Stimulated activated CD4-positive, alpha-beta T cell treated with anti-CD3 and anti-CD28 coated beads, Interleukin-4, amount 100 ng/mL, for 24 hours (primary cell): ENCODE data around the gene PACSIN3.

ENCODE experiments used
- DNase-seq: peaks from one replicate; pipeline ENCODE4 v3.0.0-alpha.2; 2020

PACSIN3 gene

GRCh38 chr11:47175746-47176327 lies 10.4 kb downstream of the PACSIN3 start:
- no peak for DNase-seq

DNA sequence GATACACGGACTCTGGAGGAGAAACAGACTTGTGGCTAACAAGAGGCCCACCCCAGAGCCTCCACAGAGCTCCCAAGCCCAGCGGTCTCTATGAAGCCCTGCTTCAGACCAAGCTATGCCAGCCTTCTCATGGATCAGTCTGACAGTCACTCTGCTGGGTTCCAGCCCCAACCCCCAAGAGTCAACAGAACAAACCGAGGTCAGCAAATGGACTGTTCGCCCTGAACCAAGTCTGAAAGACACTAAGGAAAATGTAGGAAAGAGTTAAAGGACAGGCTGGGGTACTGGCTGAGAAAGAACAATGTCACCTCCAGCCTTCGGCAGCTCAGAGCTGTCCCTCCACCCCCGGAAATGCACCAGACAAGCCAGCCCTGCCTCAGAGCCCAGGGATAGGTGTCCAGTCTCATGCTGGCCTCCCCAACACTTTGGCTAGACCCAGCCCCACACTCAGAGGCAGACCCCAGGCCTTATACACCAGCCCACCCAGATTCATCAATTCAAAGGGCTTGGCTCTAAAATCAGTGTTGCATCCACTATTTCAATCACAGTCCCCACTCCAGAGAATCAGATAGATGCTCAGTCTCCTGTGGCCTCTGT lies 13.4 kb downstream of the PACSIN3 start:
- DNase-seq: no peak

- no peak for DNase-seq
Observed at GRCh38 chr11:47171856-47172255, 14.4 kb downstream of the PACSIN3 start.

DNA sequence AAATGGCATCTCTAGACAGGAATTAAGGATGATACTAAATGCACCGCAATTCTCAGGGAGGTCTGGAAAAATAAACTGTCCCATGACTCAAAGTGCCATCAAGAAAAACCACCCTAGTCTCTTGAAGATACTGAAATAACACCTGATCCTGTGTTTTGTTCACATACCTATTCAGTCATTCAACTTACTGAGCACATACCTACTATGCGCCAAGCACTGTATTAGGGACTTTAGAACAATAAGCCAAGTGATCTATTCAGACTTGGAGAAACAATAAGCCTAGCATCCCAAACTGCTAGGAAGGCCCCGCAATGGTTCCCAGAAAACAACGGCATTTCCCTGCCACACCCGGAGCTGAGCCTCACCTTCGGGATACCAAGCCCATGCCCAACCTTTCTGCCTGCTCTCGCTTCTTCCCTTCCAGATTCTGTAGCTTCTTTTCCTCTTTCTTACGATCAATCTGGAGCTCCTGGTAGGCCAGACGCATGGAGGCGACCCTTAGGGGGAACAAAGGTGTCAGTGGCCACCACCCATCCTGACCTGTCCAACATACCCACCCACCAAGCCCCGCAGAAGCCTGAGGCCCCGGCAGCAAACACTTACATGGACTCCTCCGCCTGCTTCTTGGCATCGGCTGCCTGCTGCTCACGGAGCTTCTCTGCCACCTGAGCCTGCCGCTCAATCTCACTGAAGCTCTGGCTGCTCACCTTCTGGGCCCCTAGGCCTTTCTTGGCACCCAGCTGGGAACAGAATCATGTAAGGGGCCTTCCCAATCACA lies 15.0 kb downstream of the PACSIN3 start:
- DNase-seq: no peak

GRCh38 chr11:47166368-47166767 lies 19.9 kb downstream of the PACSIN3 start:
- DNase-seq: no peak

GRCh38 chr11:47165253-47165840 lies 20.9 kb downstream of the PACSIN3 start:
- DNase-seq: no peak

DNA sequence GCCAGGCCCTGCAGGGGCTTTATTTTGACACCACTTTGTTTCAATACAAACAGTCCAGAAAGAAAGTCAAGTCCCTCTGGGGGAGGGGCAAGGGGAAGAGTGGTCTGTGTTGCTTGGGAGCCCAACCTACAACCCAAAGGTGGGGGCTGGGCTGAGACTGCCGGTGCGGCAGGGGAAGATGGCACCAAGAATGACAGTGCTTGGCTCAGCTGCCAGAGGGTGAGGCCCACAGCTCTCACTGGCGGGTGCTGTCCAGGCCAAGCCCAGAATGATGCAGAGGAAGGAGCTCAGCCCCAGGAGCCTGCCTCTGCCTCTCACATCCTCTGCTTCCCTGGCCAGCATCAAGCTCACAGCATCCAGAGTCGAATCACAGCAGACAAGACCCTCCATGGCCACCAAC lies 21.9 kb downstream of the PACSIN3 start:
- DNase-seq: no peak

DNA sequence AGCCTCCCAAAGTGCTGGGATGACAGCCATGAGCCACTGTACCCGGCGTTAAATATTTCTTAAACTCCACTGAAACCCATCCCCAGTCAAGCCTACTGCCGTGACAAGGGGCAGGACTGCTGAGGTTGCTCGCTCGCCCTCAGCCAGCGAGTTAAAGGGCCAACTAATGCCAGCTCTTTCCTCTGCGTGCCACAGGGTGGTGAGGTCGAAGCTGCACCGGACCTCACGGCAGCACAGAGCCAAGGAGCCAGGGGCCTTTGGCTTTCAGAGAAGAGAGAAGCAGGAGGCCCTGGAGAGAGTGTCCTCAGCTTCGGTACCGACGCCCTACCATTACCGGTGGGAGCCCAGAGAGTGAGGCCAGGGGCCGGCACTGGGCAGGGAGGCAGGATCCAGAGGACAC lies 22.3 kb downstream of the PACSIN3 start:
- no peak for DNase-seq

DNA sequence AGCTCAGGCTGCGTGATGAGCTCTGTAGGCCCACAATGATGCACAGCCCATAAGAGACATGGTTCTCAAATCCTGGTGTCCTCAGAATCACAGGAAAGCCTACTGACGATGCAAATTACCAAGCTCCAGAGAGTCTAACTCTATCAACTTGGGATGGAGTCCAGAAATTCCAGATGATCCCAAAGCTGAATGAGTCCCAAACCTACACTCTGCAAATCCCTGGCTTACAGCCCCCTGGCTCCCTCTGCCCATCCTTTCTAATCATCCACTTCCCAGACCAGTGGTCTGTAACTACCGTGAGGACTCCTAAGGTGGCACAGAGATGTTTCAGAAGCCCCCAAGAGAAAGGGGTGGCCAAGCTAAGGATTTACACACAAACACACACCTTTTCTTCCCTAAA lies 23.0 kb downstream of the PACSIN3 start:
- no peak for DNase-seq

DNA sequence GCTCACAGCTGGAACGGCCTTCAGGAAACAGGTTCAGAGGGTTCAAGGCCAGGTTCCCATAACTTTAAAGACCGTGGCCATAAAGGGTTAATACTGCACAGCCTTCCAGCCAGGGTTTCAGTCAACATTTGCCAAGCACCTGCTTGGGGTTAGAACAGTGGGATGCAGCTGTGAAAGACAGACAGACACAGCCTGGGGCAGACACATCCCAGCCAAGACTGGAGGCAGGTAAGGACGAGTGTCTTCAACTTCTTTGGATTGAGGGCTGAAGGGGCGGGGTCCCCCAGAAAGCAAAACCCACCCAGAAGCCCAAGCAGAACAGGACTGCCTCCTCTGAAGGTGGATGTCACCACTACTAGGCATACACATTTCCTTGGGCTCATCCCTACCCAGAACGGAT lies 23.8 kb downstream of the PACSIN3 start:
- no peak for DNase-seq

- no peak for DNase-seq
Observed at GRCh38 chr11:47161890-47162289, 24.3 kb downstream of the PACSIN3 start.

DNA sequence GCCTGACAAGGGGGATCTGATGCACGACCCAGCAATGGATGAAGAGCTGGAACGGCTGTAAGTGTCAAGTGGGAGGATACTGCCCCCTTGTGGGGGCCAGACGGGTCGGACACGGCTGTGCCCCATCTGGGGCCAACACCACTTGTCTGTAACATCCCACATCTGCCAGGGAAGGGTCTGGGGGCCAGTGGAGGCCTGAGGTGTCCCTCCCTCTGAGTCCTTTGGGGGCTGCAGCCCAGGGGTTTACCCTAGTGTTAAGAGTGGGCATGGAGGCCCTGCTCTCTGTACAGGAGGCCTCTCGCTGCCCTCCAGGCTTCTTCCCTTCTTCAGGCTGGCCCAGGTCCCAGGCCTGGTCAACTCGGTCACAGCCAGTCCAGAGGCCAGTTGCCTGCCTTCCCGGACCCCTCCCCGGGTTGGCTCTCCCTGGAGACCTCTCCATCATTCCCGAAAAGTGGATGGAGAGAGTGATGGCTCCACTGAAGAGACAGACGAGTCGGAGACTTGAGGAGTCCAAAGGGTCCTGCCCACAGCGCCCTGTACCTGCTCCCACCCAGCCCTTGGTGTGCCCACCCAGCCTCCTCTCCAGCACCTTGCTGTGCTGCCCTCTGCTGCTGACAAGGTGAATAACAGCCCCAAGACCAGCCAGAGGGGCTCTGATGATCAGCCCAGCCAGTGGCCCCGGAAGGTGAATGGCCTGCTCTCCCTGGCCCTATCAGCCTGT lies 24.9 kb downstream of the PACSIN3 start:
- DNase-seq: peak; percentile 62

DNA sequence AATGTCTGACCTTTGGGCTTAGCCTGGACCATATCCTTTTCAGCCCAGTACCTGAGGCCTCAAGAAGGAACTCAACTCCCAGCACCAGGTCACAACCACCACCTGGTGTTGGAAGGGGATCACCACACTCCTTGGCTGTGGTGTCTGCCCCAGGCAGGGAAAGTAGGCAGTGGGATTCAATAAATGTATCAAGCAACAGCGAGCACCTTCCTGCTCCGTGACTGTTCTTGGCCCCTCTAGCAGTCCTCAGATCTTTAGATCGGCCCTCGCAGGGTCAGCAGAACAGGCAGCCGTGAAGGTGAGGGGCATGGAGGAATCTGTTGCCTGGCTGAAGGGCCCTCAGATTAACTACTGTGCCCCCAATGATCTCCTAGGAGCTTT lies 25.5 kb downstream of the PACSIN3 start:
- no peak for DNase-seq

DNA sequence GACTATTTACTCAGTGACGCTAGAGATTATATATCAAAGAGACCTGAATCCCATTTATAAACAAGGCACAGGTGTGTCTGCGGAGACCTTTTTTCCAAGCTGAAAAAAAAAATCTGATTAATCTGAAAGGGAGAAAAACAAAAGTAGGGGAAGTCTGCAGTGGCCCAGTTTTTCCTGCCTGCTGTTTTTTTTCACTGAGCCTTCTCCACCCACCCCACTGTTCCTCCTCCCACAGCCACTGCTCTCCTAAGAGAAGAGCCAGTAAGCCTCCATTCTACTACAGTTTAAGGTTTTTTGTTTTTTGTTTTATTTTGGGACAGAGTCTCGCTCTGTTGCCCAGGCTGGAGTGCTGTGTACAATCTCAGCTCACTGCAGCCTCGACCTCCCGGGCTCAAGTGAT lies 28.0 kb downstream of the PACSIN3 start:
- no peak for DNase-seq

GRCh38 chr11:47157805-47158204 lies 28.4 kb downstream of the PACSIN3 start:
- DNase-seq: no peak

GRCh38 chr11:47156951-47157350 lies 29.3 kb downstream of the PACSIN3 start:
- DNase-seq: no peak

DNA sequence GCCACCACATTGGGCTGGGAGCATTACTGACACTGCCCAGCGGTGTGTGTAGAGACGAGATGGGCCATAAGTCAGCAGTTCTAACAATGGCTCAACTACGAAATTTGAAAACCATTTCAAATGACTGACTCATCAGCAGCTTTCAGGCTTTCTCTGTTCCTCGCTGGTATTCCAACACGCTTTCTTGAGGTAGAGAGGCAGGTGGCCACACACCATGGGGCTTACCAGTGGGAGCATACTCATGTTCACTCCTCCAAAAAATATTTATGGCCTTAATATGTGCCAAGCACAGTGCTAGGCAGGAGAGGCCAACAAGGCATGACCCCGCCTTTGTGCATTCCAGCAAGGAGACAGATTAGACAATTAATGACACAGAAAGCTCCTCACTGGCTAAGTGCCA lies 29.9 kb downstream of the PACSIN3 start:
- no peak for DNase-seq

DNA sequence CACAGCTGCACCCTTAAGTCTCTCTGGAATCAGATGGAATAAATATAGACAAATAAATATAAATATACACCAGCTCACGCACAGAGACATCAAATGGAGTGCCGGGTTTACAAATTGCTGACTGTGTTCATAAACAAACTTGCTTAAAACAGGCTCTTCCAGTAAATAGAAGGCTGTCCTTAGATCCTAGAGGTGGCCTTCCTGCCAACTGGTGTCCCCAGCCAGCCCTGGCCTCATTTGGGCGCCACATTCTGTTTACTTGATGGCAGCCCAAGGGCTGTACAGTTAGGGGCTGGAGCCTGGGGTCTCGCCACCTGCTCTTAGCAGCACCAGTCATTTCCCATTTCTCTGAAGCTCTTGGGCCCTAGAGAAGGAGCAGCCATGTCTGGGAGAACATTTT lies 30.4 kb downstream of the PACSIN3 start:
- no peak for DNase-seq

GRCh38 chr11:47154616-47155570 lies 31.3 kb downstream of the PACSIN3 start:
- DNase-seq: no peak

- DNase-seq: peak; percentile 58
Observed at GRCh38 chr11:47152953-47153950, 33.0 kb downstream of the PACSIN3 start.
